Endothelial cell of umbilical vein (primary cell): ENCODE data around the gene CEMIP. TPM values are rescaled to one million over a fixed set of nuclear protein-coding genes. Genes with fewer than 3 reads are reported as not detected.

Experiments
- BruUV-seq: library from RNA; stranded (reverse); fragments of 400-500 nt; replicated peaks from 2 replicates; lab custom pipeline; 2021; lab: Mats Ljungman, UMichigan
- CTCF ChIA-PET: fragments of 300-600, 350-600 bp; sonication (Branson Sonifier 250); formaldehyde crosslinking; loops from one replicate; lab custom pipeline; 2021; ENCODE audit warnings: antibody characterized with exemption, inconsistent platforms; lab: Charles Lee
- POLR2A ChIA-PET: fragments of 300-600, 350-600 bp; sonication (Branson Sonifier 250); formaldehyde crosslinking; loops from one replicate; lab custom pipeline; 2021; ENCODE audit warnings: antibody characterized with exemption, inconsistent platforms; lab: Charles Lee
- DNase-seq: peaks from one replicate; pipeline ENCODE4 v3.0.0-alpha.2; 2011; ENCODE audit warnings: low read depth, low spot score
- FAIRE-seq: peaks from 2 replicates; lab custom pipeline; 2011; peaks lifted over from hg19 to GRCh38; lab: Jason Lieb, UNC
- H2AFZ ChIP-seq: 2 replicates; pipeline ENCODE4 v1.6.0; 2012; ENCODE audit warnings: low read depth, low read length, control low read depth, inconsistent platforms
- H3K27ac ChIP-seq: 2 replicates; pipeline ENCODE4 v1.5.1; 2011; ENCODE audit warnings: low read depth, mild to moderate bottlenecking, control low read depth, low read length, moderate library complexity; ENCODE audit not compliant: insufficient read depth
- H3K27me3 ChIP-seq, 2 experiments: 2 replicates each; pipeline versions ENCODE4 v1.6.0 to v1.6.1; 2011; ENCODE audit warnings: low read length in 2 of 2, mixed read lengths in 1 of 2; ENCODE audit not compliant: control insufficient read depth in 2 of 2, insufficient read depth in 2 of 2
- H3K36me3 ChIP-seq, 2 experiments: 2 replicates in 1 of 2; 3 replicates in 1 of 2; pipeline ENCODE4 v1.5.1; 2011; ENCODE audit warnings: low read length in 2 of 2, mild to moderate bottlenecking in 1 of 2, moderate library complexity in 1 of 2; ENCODE audit not compliant: control insufficient read depth in 2 of 2, insufficient read depth in 2 of 2; ENCODE audit errors: extremely low read depth in 1 of 2
- H3K4me1 ChIP-seq: 3 replicates; pipeline ENCODE4 v1.5.1; 2011; ENCODE audit warnings: mild to moderate bottlenecking, low read length; ENCODE audit not compliant: control insufficient read depth, insufficient read depth; ENCODE audit errors: extremely low read depth
- H3K4me2 ChIP-seq: 2 replicates; pipeline ENCODE4 v1.6.1; 2011; ENCODE audit warnings: low read length, control low read depth, mixed read lengths; ENCODE audit not compliant: insufficient read depth
- H3K4me3 ChIP-seq, 3 experiments: fragments of 200-600 bp in 1 of 3; sonication (generic), shearing (Covaris generic) in 1 of 3; replicated peaks in 1 of 3; 2 replicates each; pipeline ENCODE4 v1.5.1; 2011 to 2016; ENCODE audit warnings: control low read depth in 3 of 3, low read length in 3 of 3, mild to moderate bottlenecking in 2 of 3, inconsistent platforms in 1 of 3, low read depth in 1 of 3, moderate library complexity in 1 of 3; ENCODE audit not compliant: insufficient read depth in 1 of 3
- H3K79me2 ChIP-seq: 2 replicates; pipeline ENCODE4 v1.6.0; 2012; ENCODE audit warnings: low read length, inconsistent platforms; ENCODE audit not compliant: control insufficient read depth, insufficient read depth
- H3K9ac ChIP-seq: replicated peaks from 2 replicates; pipeline ENCODE3; 2011; ENCODE audit warnings: low read length, control low read depth; ENCODE audit not compliant: insufficient read depth; ENCODE audit errors: extremely low read depth
- H3K9me1 ChIP-seq: replicated peaks from 3 replicates; pipeline ENCODE4 v1.6.0; 2011; ENCODE audit warnings: mild to moderate bottlenecking, low read length; ENCODE audit not compliant: control insufficient read depth, insufficient read depth; ENCODE audit errors: extremely low read depth
- H3K9me3 ChIP-seq: replicated peaks from 2 replicates; pipeline ENCODE4 v1.5.1; 2012; ENCODE audit warnings: low read length, inconsistent platforms; ENCODE audit not compliant: control insufficient read depth, insufficient read depth
- H4K20me1 ChIP-seq: replicated peaks from 2 replicates; pipeline ENCODE3; 2011; ENCODE audit warnings: mild to moderate bottlenecking, low read length; ENCODE audit not compliant: control insufficient read depth, insufficient read depth; ENCODE audit errors: extremely low read depth
- CTCF ChIP-seq, 2 donors: IDR thresholded peaks; 1 replicate in 1 of 2; 2 replicates in 1 of 2; pipeline ENCODE4 v1.5.1; 2011; ENCODE audit warnings: low read length in 2 of 2, mild to moderate bottlenecking in 2 of 2, moderate library complexity in 2 of 2, control low read depth in 1 of 2, inconsistent platforms in 1 of 2, low read depth in 1 of 2; ENCODE audit not compliant: insufficient read depth in 1 of 2; ENCODE audit errors: extremely low read depth in 1 of 2
- EZH2 ChIP-seq: IDR thresholded peaks from 2 replicates; pipeline ENCODE4 v1.6.1; 2012; ENCODE audit warnings: borderline replicate concordance, low read depth, mild to moderate bottlenecking, moderate library complexity, low read length, inconsistent platforms; ENCODE audit not compliant: severe bottlenecking
- FOS ChIP-seq: IDR thresholded peaks from 2 replicates; pipeline ENCODE4 v1.6.1; 2011; ENCODE audit warnings: mild to moderate bottlenecking, low read length, moderate library complexity, borderline replicate concordance; ENCODE audit not compliant: insufficient read depth
- GATA2 ChIP-seq: IDR thresholded peaks from 2 replicates; pipeline ENCODE4 v1.7.0; 2011; ENCODE audit warnings: low read depth, mild to moderate bottlenecking, moderate library complexity, mixed read lengths, low read length; ENCODE audit not compliant: insufficient read length, insufficient read depth
- JUN ChIP-seq: IDR thresholded peaks from 2 replicates; pipeline ENCODE4 v1.6.1; 2011; ENCODE audit warnings: borderline replicate concordance, low read depth; ENCODE audit not compliant: insufficient read length, insufficient read depth
- MAX ChIP-seq: IDR thresholded peaks from 2 replicates; pipeline ENCODE4 v1.6.1; 2011; ENCODE audit not compliant: insufficient read depth, insufficient read length
- MYC ChIP-seq: IDR thresholded peaks from one replicate; pipeline ENCODE4 v1.6.1; 2011; ENCODE audit warnings: mild to moderate bottlenecking, low read depth, low read length
- POLR2AphosphoS5 ChIP-seq: IDR thresholded peaks from 2 replicates; pipeline ENCODE4 v1.6.1; 2012; ENCODE audit warnings: low read depth, mild to moderate bottlenecking, control low read depth, low read length, moderate library complexity; ENCODE audit not compliant: insufficient read depth
- dilution Hi-C: fragments of 300-500 bp; cut with MboI; formaldehyde crosslinking; loops from one replicate; pipeline ENCODE4 v1.15.0; 2019; ENCODE audit warnings: low sequenced_read_pairs; ENCODE audit not compliant: extremely low pct_ligation_motif_present
- intact Hi-C: fragments of 100-400 bp; cut with micrococcal nuclease; formaldehyde crosslinking; loops from one replicate; pipeline ENCODE4 v1.10.0; 2022
- polyA plus RNA-seq, 4 experiments: library from polyadenylated mRNA; depleted of rRNA in 3 of 4; stranded (reverse) in 3 of 4; unstranded in 1 of 4; fragments of >200 nt; gene quantifications; 2 replicates each; pipeline versions ENCODE4 v1.2.1 to v1.2.3, GENCODE V29; 2011 to 2012; ENCODE audit warnings: missing spikeins in 1 of 4
- total RNA-seq: library from RNA; stranded (reverse); gene quantifications from 2 replicates; pipeline ENCODE4 v1.2.3, GENCODE V29; 2021

Gene CEMIP
- total and polyA plus RNA-seq, 2 donors (not counting 3 experiments of a cell fraction or from before 2014, with no cell fraction given): 0.01 TPM; not detected in 1

- dilution Hi-C loops (no loop called here), intact Hi-C loops (no loop called here)
- H3K4me1 ChIP-seq: no peaks in the 10 kb centered on the region
- no TSS peak for BruUV-seq
- no peaks in the 10 kb centered on the region for H3K9me1 ChIP-seq
- H3K79me2 ChIP-seq: no peaks in the 10 kb centered on the region
- H3K9ac ChIP-seq: no peak overlapping the region
- no peak overlapping the region for H3K4me2 ChIP-seq
- H2AFZ ChIP-seq: no peak overlapping the region
- H4K20me1 ChIP-seq: no peaks in the 10 kb centered on the region
- DNase-seq (no peak), FAIRE-seq (no peak)
- ChIA-PET POLR2A (no interaction called here), CTCF (interaction anchor here (0.9 kb wide), 1 partner anchor 11 kb away, joined by 3 read pairs; no protein-coding TSS in a partner anchor)
- H3K27ac ChIP-seq: no peak overlapping the region
- H3K4me3 ChIP-seq: no peak overlapping the region
- TF ChIP-seq FOS (no peak), JUN (no peak), MYC (no peak), MAX (no peak)
- H3K36me3 ChIP-seq: no peaks in the 10 kb centered on the region
- H3K9me3 ChIP-seq: no peaks in the 10 kb centered on the region
- no peaks in the 10 kb centered on the region for H3K27me3 ChIP-seq
Observed at GRCh38 chr15:80924278-80924677, 145.1 kb downstream of the CEMIP start.

GRCh38 chr15:80925597-80926059 lies 146.5 kb downstream of the CEMIP start:
- DNase-seq: no peak
- Histone ChIP-seq H3K4me3 (no peak overlapping the region), H4K20me1 (no peaks in the 10 kb centered on the region), H3K79me2 (no peaks in the 10 kb centered on the region), H3K27ac (no peak overlapping the region), H3K9ac (no peak overlapping the region), H3K9me3 (no peaks in the 10 kb centered on the region), H2AFZ (no peak overlapping the region), H3K27me3 (no peaks in the 10 kb centered on the region), H3K36me3 (no peaks in the 10 kb centered on the region), H3K9me1 (no peaks in the 10 kb centered on the region), H3K4me2 (no peak overlapping the region), H3K4me1 (no peaks in the 10 kb centered on the region)
- dilution Hi-C loops (no loop called here), intact Hi-C loops (no loop called here)
- no peak for FAIRE-seq
- POLR2A ChIA-PET: no interaction called here
- CTCF ChIA-PET: interaction anchor here (0.8 to 1.1 kb wide), 3 partner anchors 10 to 44 kb away, joined by 3 to 4 read pairs (median 3); no protein-coding TSS in a partner anchor
- BruUV-seq: no TSS peak
- TF ChIP-seq JUN (no peak), CTCF (IDR thresholded peaks at IDR 0.05; ENCODE audit: extremely low read depth in 1 of 2, insufficient read depth in 1 of 2, low read depth in 1 of 2, low read length in 2 of 2) (no peak), MAX (no peak), FOS (no peak), EZH2 (no peak), POLR2AphosphoS5 (no peak), GATA2 (no peak)
